Natural killer cell (primary cell): ENCODE measurements around the gene MB21D2. TPM values are rescaled to one million over a fixed set of nuclear protein-coding genes. Genes with fewer than 3 reads are reported as not detected.

ENCODE experiments used
- ATAC-seq, 3 donors: fragments of 150-1000 bp in 2 of 3; fragments of 200-7000 bp in 1 of 3; cut with Tn5 transposase; 1 replicate in 1 of 3; 2 replicates in 2 of 3; pipeline ENCODE4 v1.10.0; 2021; ENCODE audit warnings: mild to moderate bottlenecking in 2 of 3, moderate library complexity in 2 of 3
- DNase-seq, 2 donors: peaks; one replicate each; pipeline versions ENCODE4 v3.0.0 to v3.0.0-alpha.2; 2013 to 2021; ENCODE audit warnings: mixed read lengths in 1 of 2
- H3K27ac ChIP-seq: one replicate; pipeline ENCODE4 v1.5.1; 2013; ENCODE audit warnings: mild to moderate bottlenecking, low read length
- H3K27me3 ChIP-seq: one replicate; pipeline ENCODE4 v1.6.1; 2013; ENCODE audit warnings: low read length; ENCODE audit not compliant: control insufficient read depth, insufficient read depth
- H3K36me3 ChIP-seq: one replicate; pipeline ENCODE4 v1.6.1; 2013; ENCODE audit warnings: low read length; ENCODE audit not compliant: control insufficient read depth, insufficient read depth
- H3K4me1 ChIP-seq: one replicate; pipeline ENCODE4 v1.6.1; 2013; ENCODE audit warnings: low read length; ENCODE audit not compliant: control insufficient read depth, insufficient read depth
- H3K4me3 ChIP-seq: one replicate; pipeline ENCODE4 v1.5.1; 2013; ENCODE audit warnings: low read length
- H3K9me3 ChIP-seq: one replicate; pipeline ENCODE4 v1.6.1; 2013; ENCODE audit warnings: low read length; ENCODE audit not compliant: control insufficient read depth, insufficient read depth
- H3K27ac Mint-ChIP-seq, 2 donors: one replicate each; pipeline ENCODE4 v1.8.0; 2022; ENCODE audit warnings: mild to moderate bottlenecking in 2 of 2, mixed read lengths in 2 of 2, moderate library complexity in 1 of 2
- H3K27me3 Mint-ChIP-seq, 2 donors: one replicate each; pipeline ENCODE4 v1.8.0; 2022; ENCODE audit warnings: low read depth in 2 of 2, mixed read lengths in 2 of 2
- H3K36me3 Mint-ChIP-seq: one replicate; pipeline ENCODE4 v1.8.0; 2022; ENCODE audit warnings: mixed read lengths
- H3K4me1 Mint-ChIP-seq, 2 donors: one replicate each; pipeline ENCODE4 v1.8.0; 2022; ENCODE audit warnings: mixed read lengths in 2 of 2
- H3K4me3 Mint-ChIP-seq: one replicate; pipeline ENCODE4 v1.8.0; 2022; ENCODE audit warnings: mild to moderate bottlenecking, moderate library complexity, mixed read lengths
- H3K9me3 Mint-ChIP-seq, 2 donors: one replicate each; pipeline ENCODE4 v1.8.0; 2022; ENCODE audit warnings: mixed read lengths in 2 of 2
- WGBS: methylation state at CpG from one replicate; pipeline ENCODE4 v1.1.7; 2013; ENCODE audit warnings: missing lambda C conversion rate; ENCODE audit not compliant: insufficient coverage; 5-methylcytosine and 5-hydroxymethylcytosine counted together
- intact Hi-C: fragments of 100-400 bp; cut with micrococcal nuclease; formaldehyde crosslinking; loops from one replicate; pipeline ENCODE4 v1.14.2; 2022
- total RNA-seq, 4 donors: library from RNA; stranded (reverse); fragments of 120-200 nt in 1 of 4; gene quantifications; one replicate each; pipeline versions ENCODE4 v1.2.3 to v1.2.4, GENCODE V29; 2013 to 2022
- TF ChIP-seq, protein P1 (sequence below): fragments of 200-600 bp; IDR thresholded peaks from one replicate; pipeline ENCODE4 v1.8.0; 2022; ENCODE audit warnings: antibody characterized with exemption

The MB21D2 gene
- total RNA-seq, 3 donors from 2014 or later (not counting 1 experiment from before 2014, with no cell fraction given), result 0.19 to 0.45 (median 0.27) TPM

DNA sequence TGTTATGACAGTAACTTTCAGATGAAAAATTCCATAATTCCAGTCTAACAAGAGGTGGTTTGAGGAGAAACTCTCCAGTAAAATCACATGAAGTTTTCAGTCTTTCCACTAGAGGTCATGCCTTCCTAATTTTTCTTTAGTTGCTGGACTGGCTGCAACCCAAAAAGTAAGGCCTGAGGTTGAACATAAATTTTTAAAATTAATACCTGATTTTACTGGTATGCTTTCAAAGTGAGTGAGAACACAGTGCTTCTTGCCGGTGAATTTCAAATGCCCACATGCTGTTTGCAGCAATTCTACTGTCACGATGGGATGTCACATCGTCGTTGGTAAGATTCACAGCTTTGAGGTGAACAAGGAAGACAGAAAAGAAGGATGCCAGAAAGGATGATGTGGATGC is 101.3 kb downstream of the MB21D2 start:
- Mint-ChIP-seq H3K27me3 (peaks cover 0 to 14% of the 10 kb centered on the region in 2 donors), H3K27ac (no peak overlapping the region), H3K36me3 (no peaks in the 10 kb centered on the region), H3K4me1 (no peaks in the 10 kb centered on the region), H3K4me3 (no peak overlapping the region), H3K9me3 (no peaks in the 10 kb centered on the region)
- WGBS, result 80% methylated on average over 4 of the region's 4 CpGs
- DNase-seq (peak in 1 of 2 donors; percentile 50), ATAC-seq (no peak)
- intact Hi-C loops, result loop anchor here (10.0 kb wide), 1 partner anchor 228 kb away; no protein-coding TSS in a partner anchor
- Histone ChIP-seq H3K27ac (no peak overlapping the region), H3K4me3 (no peak overlapping the region), H3K4me1 (no peaks in the 10 kb centered on the region), H3K9me3 (no peaks in the 10 kb centered on the region), H3K27me3 (no peaks in the 10 kb centered on the region), H3K36me3 (no peaks in the 10 kb centered on the region)
- TF ChIP-seq, protein P1, sequence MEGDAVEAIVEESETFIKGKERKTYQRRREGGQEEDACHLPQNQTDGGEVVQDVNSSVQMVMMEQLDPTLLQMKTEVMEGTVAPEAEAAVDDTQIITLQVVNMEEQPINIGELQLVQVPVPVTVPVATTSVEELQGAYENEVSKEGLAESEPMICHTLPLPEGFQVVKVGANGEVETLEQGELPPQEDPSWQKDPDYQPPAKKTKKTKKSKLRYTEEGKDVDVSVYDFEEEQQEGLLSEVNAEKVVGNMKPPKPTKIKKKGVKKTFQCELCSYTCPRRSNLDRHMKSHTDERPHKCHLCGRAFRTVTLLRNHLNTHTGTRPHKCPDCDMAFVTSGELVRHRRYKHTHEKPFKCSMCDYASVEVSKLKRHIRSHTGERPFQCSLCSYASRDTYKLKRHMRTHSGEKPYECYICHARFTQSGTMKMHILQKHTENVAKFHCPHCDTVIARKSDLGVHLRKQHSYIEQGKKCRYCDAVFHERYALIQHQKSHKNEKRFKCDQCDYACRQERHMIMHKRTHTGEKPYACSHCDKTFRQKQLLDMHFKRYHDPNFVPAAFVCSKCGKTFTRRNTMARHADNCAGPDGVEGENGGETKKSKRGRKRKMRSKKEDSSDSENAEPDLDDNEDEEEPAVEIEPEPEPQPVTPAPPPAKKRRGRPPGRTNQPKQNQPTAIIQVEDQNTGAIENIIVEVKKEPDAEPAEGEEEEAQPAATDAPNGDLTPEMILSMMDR, result peak; percentile 13

DNA sequence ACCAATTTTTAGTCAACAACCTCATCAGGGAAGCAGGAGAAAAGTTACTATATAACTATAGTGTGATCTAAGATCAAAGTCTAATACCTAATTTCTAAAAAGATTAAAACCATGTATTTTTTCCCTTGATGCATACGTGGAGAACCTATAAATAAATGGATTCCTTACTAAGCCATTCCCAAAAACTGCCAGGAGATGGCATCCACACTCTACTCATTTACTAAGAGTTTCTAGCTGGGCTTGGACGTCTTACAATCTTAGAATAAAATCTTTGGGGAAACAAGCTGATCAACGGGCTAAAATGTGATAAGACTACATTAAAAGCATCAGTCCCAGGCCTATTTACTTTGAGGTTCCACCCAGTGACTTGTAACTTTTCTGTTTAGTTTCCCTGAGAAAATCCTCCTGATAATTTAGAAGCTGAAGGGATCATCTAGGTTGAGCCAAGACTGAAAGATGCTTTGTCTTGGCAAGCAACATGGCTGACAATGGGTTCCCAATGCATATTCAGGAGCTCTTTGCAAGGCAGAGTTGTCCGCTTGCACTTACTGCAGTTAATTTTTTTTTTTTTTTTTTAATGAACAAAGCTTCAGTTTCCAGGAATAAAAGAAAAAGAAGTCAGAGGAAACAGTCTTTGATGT is 104.8 kb downstream of the MB21D2 start:
- Histone ChIP-seq H3K4me1 (no peaks in the 10 kb centered on the region), H3K36me3 (no peaks in the 10 kb centered on the region), H3K27me3 (no peaks in the 10 kb centered on the region), H3K4me3 (no peak overlapping the region), H3K9me3 (no peaks in the 10 kb centered on the region), H3K27ac (no peak overlapping the region)
- ATAC-seq (no peak), DNase-seq (peak in 1 of 2 donors; percentile 42)
- Mint-ChIP-seq H3K27me3 (peaks cover 0 to 11% of the 10 kb centered on the region in 2 donors), H3K9me3 (no peaks in the 10 kb centered on the region), H3K36me3 (no peaks in the 10 kb centered on the region), H3K4me1 (no peaks in the 10 kb centered on the region), H3K4me3 (no peak overlapping the region), H3K27ac (no peak overlapping the region)
- WGBS, result 13% methylated on average over 4 of the region's 4 CpGs
- TF ChIP-seq, protein P1, result no peak
- intact Hi-C loops, result loop anchor here (10.0 kb wide), 1 partner anchor 232 kb away; no protein-coding TSS in a partner anchor

DNA sequence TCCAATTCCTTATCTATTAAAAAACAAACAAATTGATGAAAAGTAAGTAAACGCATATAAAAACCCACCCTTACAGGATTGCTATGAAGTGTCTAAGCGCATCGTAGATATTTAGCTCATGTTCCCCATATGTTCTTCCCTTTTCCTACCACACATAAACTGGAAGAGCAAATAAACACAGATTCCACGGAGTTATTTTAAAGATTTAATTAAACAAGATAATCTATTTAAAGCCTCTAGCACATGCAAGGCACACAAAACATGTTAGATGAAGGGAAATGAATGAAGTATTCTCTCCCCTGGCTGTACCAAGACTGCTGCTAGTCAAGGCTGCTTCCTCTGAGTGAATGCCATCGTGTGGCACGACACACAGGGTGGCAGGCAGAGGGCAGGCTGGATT is 111.9 kb downstream of the MB21D2 start:
- ATAC-seq (no peak), DNase-seq (no peak)
- no peaks in the 10 kb centered on the region for H3K36me3 ChIP-seq
- Mint-ChIP-seq H3K4me1 (no peaks in the 10 kb centered on the region), H3K36me3 (no peaks in the 10 kb centered on the region), H3K27ac (no peak overlapping the region), H3K4me3 (no peak overlapping the region), H3K9me3 (no peaks in the 10 kb centered on the region), H3K27me3 (no peaks in the 10 kb centered on the region)
- no peaks in the 10 kb centered on the region for H3K27me3 ChIP-seq
- H3K27ac ChIP-seq, result no peak overlapping the region
- intact Hi-C loops, result no loop called here
- no peaks in the 10 kb centered on the region for H3K9me3 ChIP-seq
- TF ChIP-seq, protein P1, result no peak
- WGBS, result 88% methylated on average over 5 of the region's 6 CpGs
- no peak overlapping the region for H3K4me3 ChIP-seq
- no peaks in the 10 kb centered on the region for H3K4me1 ChIP-seq

DNA sequence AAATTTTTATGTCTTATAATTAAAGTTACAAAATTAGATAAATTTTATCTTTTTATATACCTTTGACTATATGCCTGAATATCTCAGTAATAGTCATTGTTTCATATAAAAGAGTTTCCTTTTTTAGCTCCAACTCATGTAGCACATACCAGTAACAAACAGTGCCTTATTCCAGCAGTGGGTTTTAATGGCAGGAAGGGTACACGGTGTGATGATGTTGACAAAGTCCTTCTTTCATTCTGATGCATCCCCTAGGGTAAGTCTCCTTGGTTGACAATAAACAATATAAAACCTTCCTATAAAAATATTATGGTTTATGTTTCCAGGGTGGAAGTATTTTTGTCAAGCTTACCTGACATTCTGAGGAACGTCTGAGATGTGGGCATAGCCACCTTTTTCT is 113.2 kb downstream of the MB21D2 start:
- H3K4me1 ChIP-seq, result no peaks in the 10 kb centered on the region
- no peak overlapping the region for H3K27ac ChIP-seq
- Mint-ChIP-seq H3K4me1 (no peaks in the 10 kb centered on the region), H3K36me3 (no peaks in the 10 kb centered on the region), H3K27me3 (no peaks in the 10 kb centered on the region), H3K4me3 (no peak overlapping the region), H3K9me3 (no peaks in the 10 kb centered on the region), H3K27ac (no peak overlapping the region)
- ATAC-seq (no peak), DNase-seq (no peak)
- H3K27me3 ChIP-seq, result no peaks in the 10 kb centered on the region
- H3K36me3 ChIP-seq, result no peaks in the 10 kb centered on the region
- TF ChIP-seq, protein P1, result no peak
- WGBS, result 91% methylated on average over 1 of the region's 2 CpGs
- H3K4me3 ChIP-seq, result no peak overlapping the region
- H3K9me3 ChIP-seq, result no peaks in the 10 kb centered on the region
- intact Hi-C loops, result no loop called here
